ENCODE measurements around the gene CAMTA2. TPM values are rescaled to one million over a fixed set of nuclear protein-coding genes. Genes with fewer than 3 reads are reported as not detected.
A peak's percentile ranks its signal among the peaks of the same experiment; 100 is the strongest.

Gene CAMTA2
- total RNA-seq, 2 donors from 2014 or later = 66.9 to 103 TPM

- H3K4me3 Mint-ChIP-seq = no peak within 1 kb of the TSS
- ATAC-seq (replicated peaks) = peak; percentile 52
- H3K27me3 Mint-ChIP-seq = no peaks in the 10 kb centered on the region
- peaks cover 6% of the 10 kb centered on the region for H3K36me3 Mint-ChIP-seq (ENCODE audit: low read depth)
- H3K27ac Mint-ChIP-seq = no peak within 1 kb of the TSS
- H3K9me3 Mint-ChIP-seq = peaks cover 4% of the 10 kb centered on the region
- H3K4me1 Mint-ChIP-seq = peaks cover 33% of the 10 kb centered on the region
Measured at GRCh38 chr17:4967539-4968485, 19.7 kb downstream of the CAMTA2 start, which contains the start of gene SPAG7. SPAG7 (minus strand) TSS chr17:4967817; CDS start chr17:4967804, 13 bp downstream.

GRCh38 chr17:4966844-4967538 is 20.5 kb downstream of the CAMTA2 start:
- Mint-ChIP-seq H3K4me1 (peaks cover 33% of the 10 kb centered on the region), H3K9me3 (peaks cover 4% of the 10 kb centered on the region)
- peak; percentile 80 for ATAC-seq (replicated peaks)

GRCh38 chr17:4965311-4965986 is 22.0 kb downstream of the CAMTA2 start:
- H3K4me3 Mint-ChIP-seq = peak overlapping the region; percentile 18
- no peaks in the 10 kb centered on the region for H3K27me3 Mint-ChIP-seq
- ATAC-seq (replicated peaks) = no peak
- peak overlapping the region; percentile 28 for H3K27ac Mint-ChIP-seq
- peaks cover 4% of the 10 kb centered on the region for H3K9me3 Mint-ChIP-seq
- peaks cover 13% of the 10 kb centered on the region for H3K36me3 Mint-ChIP-seq (ENCODE audit: low read depth)
- peaks cover 29% of the 10 kb centered on the region for H3K4me1 Mint-ChIP-seq

More at GRCh38 chr17:4966844-4967538, 20.5 kb downstream of the CAMTA2 start:
- no peak overlapping the region for H3K27ac Mint-ChIP-seq
- peaks cover 6% of the 10 kb centered on the region for H3K36me3 Mint-ChIP-seq (ENCODE audit: low read depth)
- H3K4me3 Mint-ChIP-seq = no peak overlapping the region
- H3K27me3 Mint-ChIP-seq = no peaks in the 10 kb centered on the region

- no peaks in the 10 kb centered on the region for H3K27me3 Mint-ChIP-seq
Measured at GRCh38 chr17:4960279-4960922, 27.1 kb downstream of the CAMTA2 start.

GRCh38 chr17:4959261-4959965 is 28.1 kb downstream of the CAMTA2 start:
- no peak overlapping the region for H3K4me3 Mint-ChIP-seq
- H3K9me3 Mint-ChIP-seq = no peaks in the 10 kb centered on the region
- no peak for ATAC-seq (replicated peaks)
- H3K27me3 Mint-ChIP-seq = no peaks in the 10 kb centered on the region
- H3K4me1 Mint-ChIP-seq = peaks cover 14% of the 10 kb centered on the region
- no peak overlapping the region for H3K27ac Mint-ChIP-seq
- peaks cover 34% of the 10 kb centered on the region for H3K36me3 Mint-ChIP-seq (ENCODE audit: low read depth)

More at GRCh38 chr17:4960279-4960922, 27.1 kb downstream of the CAMTA2 start:
- Mint-ChIP-seq H3K27ac (peak overlapping the region; percentile 25), H3K4me1 (peaks cover 18% of the 10 kb centered on the region), H3K36me3 (ENCODE audit: low read depth) (peaks cover 34% of the 10 kb centered on the region), H3K9me3 (no peaks in the 10 kb centered on the region), H3K4me3 (no peak overlapping the region)
- ATAC-seq (replicated peaks) = no peak

GRCh38 chr17:4958102-4958501 is 29.4 kb downstream of the CAMTA2 start:
- no peak overlapping the region for H3K27ac Mint-ChIP-seq

GRCh38 chr17:4956493-4957061 is 30.9 kb downstream of the CAMTA2 start:
- Mint-ChIP-seq H3K4me1 (peaks cover 14% of the 10 kb centered on the region), H3K4me3 (no peak overlapping the region), H3K9me3 (no peaks in the 10 kb centered on the region), H3K27me3 (no peaks in the 10 kb centered on the region), H3K36me3 (ENCODE audit: low read depth) (peaks cover 28% of the 10 kb centered on the region), H3K27ac (peak overlapping the region; percentile 31)
- ATAC-seq (replicated peaks) = no peak

More at GRCh38 chr17:4958102-4958501, 29.4 kb downstream of the CAMTA2 start:
- no peak for ATAC-seq (replicated peaks)
- Mint-ChIP-seq H3K4me3 (no peak overlapping the region), H3K9me3 (no peaks in the 10 kb centered on the region), H3K4me1 (peaks cover 14% of the 10 kb centered on the region), H3K27me3 (no peaks in the 10 kb centered on the region), H3K36me3 (ENCODE audit: low read depth) (peaks cover 28% of the 10 kb centered on the region)

GRCh38 chr17:4955091-4955490 is 32.4 kb downstream of the CAMTA2 start:
- Mint-ChIP-seq H3K4me3 (no peak overlapping the region), H3K27me3 (no peaks in the 10 kb centered on the region), H3K36me3 (ENCODE audit: low read depth) (peaks cover 17% of the 10 kb centered on the region), H3K27ac (no peak overlapping the region), H3K4me1 (peaks cover 17% of the 10 kb centered on the region), H3K9me3 (no peaks in the 10 kb centered on the region)
- ATAC-seq (replicated peaks) = no peak

- no peak overlapping the region for H3K4me3 Mint-ChIP-seq
- H3K4me1 Mint-ChIP-seq = peaks cover 17% of the 10 kb centered on the region
- peaks cover 9% of the 10 kb centered on the region for H3K36me3 Mint-ChIP-seq (ENCODE audit: low read depth)
- no peaks in the 10 kb centered on the region for H3K27me3 Mint-ChIP-seq
- H3K9me3 Mint-ChIP-seq = no peaks in the 10 kb centered on the region
- no peak for ATAC-seq (replicated peaks)
- no peak overlapping the region for H3K27ac Mint-ChIP-seq
Measured at GRCh38 chr17:4953451-4953961, 34.0 kb downstream of the CAMTA2 start.

GRCh38 chr17:4951486-4951885 is 36.0 kb downstream of the CAMTA2 start:
- Mint-ChIP-seq H3K4me3 (peak overlapping the region; percentile 88), H3K9me3 (no peaks in the 10 kb centered on the region), H3K27me3 (no peaks in the 10 kb centered on the region), H3K4me1 (peaks cover 17% of the 10 kb centered on the region), H3K36me3 (ENCODE audit: low read depth) (peaks cover 19% of the 10 kb centered on the region), H3K27ac (peak overlapping the region; percentile 90)
- no peak for ATAC-seq (replicated peaks)

- ATAC-seq (replicated peaks) = no peak
- Mint-ChIP-seq H3K4me1 (peaks cover 10% of the 10 kb centered on the region), H3K27ac (peak within 1 kb of the TSS; percentile 90), H3K27me3 (no peaks in the 10 kb centered on the region), H3K9me3 (no peaks in the 10 kb centered on the region), H3K36me3 (ENCODE audit: low read depth) (peaks cover 26% of the 10 kb centered on the region), H3K4me3 (peak within 1 kb of the TSS; percentile 88)
Measured at GRCh38 chr17:4950746-4951204, 36.7 kb downstream of the CAMTA2 start, which contains the start of gene ENO3. ENO3 (plus strand) TSS chr17:4951119; CDS start chr17:4951830, 711 bp downstream.

- peak; percentile 27 for ATAC-seq (replicated peaks)
- no peaks in the 10 kb centered on the region for H3K9me3 Mint-ChIP-seq
- peak overlapping the region; percentile 88 for H3K4me3 Mint-ChIP-seq
- peaks cover 14% of the 10 kb centered on the region for H3K4me1 Mint-ChIP-seq
- no peaks in the 10 kb centered on the region for H3K27me3 Mint-ChIP-seq
- H3K36me3 Mint-ChIP-seq (ENCODE audit: low read depth) = peaks cover 32% of the 10 kb centered on the region
- peak overlapping the region; percentile 90 for H3K27ac Mint-ChIP-seq
Measured at GRCh38 chr17:4950075-4950745, 37.3 kb downstream of the CAMTA2 start.
